K562 (cell line): ENCODE results near the gene ATIC. TPM values are rescaled to one million over a fixed set of nuclear protein-coding genes. Genes with fewer than 3 reads are reported as not detected.

Experiments used
- ATAC-seq: fragments of 200-7000 bp; cut with Tn5 transposase; 3 replicates; pipeline ENCODE4 v1.9.1; 2020; ENCODE audit warnings: moderate library complexity
- BruUV-seq: library from RNA; stranded (reverse); fragments of 400-500 nt; replicated peaks from 2 replicates; lab custom pipeline; 2021; lab: Mats Ljungman, UMichigan
- CTCF ChIA-PET: fragments of 300-600 bp; formaldehyde crosslinking; extraction: SDS; loops from one replicate; lab custom pipeline; 2021; ENCODE audit warnings: low intra/inter-chr PET ratio; lab: Yijun Ruan, JAX
- POLR2A ChIA-PET: fragments of 300-600, 350-650 bp; sonication (Branson Sonifier 250); formaldehyde crosslinking; extraction: SDS; loops from one replicate; lab custom pipeline; 2021; ENCODE audit warnings: antibody characterized with exemption, inconsistent platforms; lab: Yijun Ruan, JAX
- DNase-seq, 4 experiments: peaks; one replicate each; pipeline versions ENCODE4 v3.0.0 to v3.0.0-alpha.2; 2011 to 2018; ENCODE audit warnings: low spot score in 3 of 4, mixed read lengths in 3 of 4; ENCODE audit errors: extremely low read depth in 1 of 4
- FAIRE-seq: peaks from 2 replicates; lab custom pipeline; 2011; peaks lifted over from hg19 to GRCh38; lab: Jason Lieb, UNC
- H2AFZ ChIP-seq: 2 replicates; pipeline ENCODE4 v1.6.0; 2011; ENCODE audit warnings: low read depth, low read length, control low read depth, inconsistent platforms
- H3K27ac ChIP-seq: fragments of 200-600 bp; 3 replicates; pipeline ENCODE4 v1.8.0; 2011; ENCODE audit warnings: low read depth, mild to moderate bottlenecking, control low read depth, inconsistent platforms, low read length, moderate library complexity, mixed read lengths; ENCODE audit errors: extremely low read depth
- H3K27me3 ChIP-seq, 2 experiments: fragments of 300-600 bp in 1 of 2; 2 replicates in 1 of 2; 3 replicates in 1 of 2; pipeline versions ENCODE4 v1.6.0 to v1.8.0; 2011; ENCODE audit warnings: inconsistent platforms in 2 of 2, low read length in 2 of 2, mild to moderate bottlenecking in 1 of 2, mixed read lengths in 1 of 2, moderate library complexity in 1 of 2; ENCODE audit not compliant: control insufficient read depth in 2 of 2, insufficient read depth in 2 of 2
- H3K36me3 ChIP-seq: fragments of 300-600 bp; 3 replicates; pipeline ENCODE4 v1.8.0; 2011; ENCODE audit warnings: mild to moderate bottlenecking, low read length, inconsistent platforms; ENCODE audit not compliant: control insufficient read depth, insufficient read depth
- H3K4me1 ChIP-seq, 2 experiments: fragments of 200-600 bp in 1 of 2; replicated peaks in 1 of 2; 2 replicates in 1 of 2; 3 replicates in 1 of 2; pipeline versions ENCODE4 v1.5.1 to v1.8.0; 2011; ENCODE audit warnings: inconsistent platforms in 2 of 2, low read length in 2 of 2, mild to moderate bottlenecking in 1 of 2, mixed read lengths in 1 of 2, moderate library complexity in 1 of 2; ENCODE audit not compliant: control insufficient read depth in 2 of 2, insufficient read depth in 2 of 2
- H3K4me2 ChIP-seq: 2 replicates; pipeline ENCODE4 v1.6.1; 2011; ENCODE audit warnings: low read length, control low read depth, inconsistent platforms, mixed read lengths; ENCODE audit not compliant: insufficient read depth
- H3K4me3 ChIP-seq: fragments of 200-600 bp; sonication (generic), shearing (Covaris generic); 2 replicates; pipeline ENCODE4 v1.5.1; 2016; ENCODE audit warnings: control low read depth, inconsistent platforms
- H3K79me2 ChIP-seq: fragments of 200-600 bp; 3 replicates; pipeline ENCODE4 v1.8.0; 2011; ENCODE audit warnings: low read length, inconsistent platforms; ENCODE audit not compliant: control insufficient read depth, insufficient read depth
- H3K9ac ChIP-seq, 2 experiments: 2 replicates each; pipeline versions ENCODE4 v1.6.0 to v1.6.1; 2011; ENCODE audit warnings: low read depth in 2 of 2, low read length in 2 of 2, control low read depth in 1 of 2, inconsistent platforms in 1 of 2, mild to moderate bottlenecking in 1 of 2, mixed read lengths in 1 of 2; ENCODE audit not compliant: insufficient read depth in 1 of 2
- H3K9me1 ChIP-seq: one replicate; pipeline ENCODE4 v1.6.0; 2011; ENCODE audit warnings: inconsistent platforms, mild to moderate bottlenecking, low read length, moderate library complexity; ENCODE audit not compliant: control insufficient read depth, insufficient read depth
- H3K9me3 ChIP-seq: replicated peaks from 2 replicates; pipeline ENCODE4 v1.5.1; 2011; ENCODE audit warnings: low read depth, low read length, inconsistent platforms; ENCODE audit not compliant: control insufficient read depth, insufficient read depth
- H4K20me1 ChIP-seq: replicated peaks from 2 replicates; pipeline ENCODE4 v1.6.1; 2011; ENCODE audit warnings: low read length, inconsistent platforms, mixed read lengths; ENCODE audit not compliant: control insufficient read depth, insufficient read depth
- CBFA2T3 ChIP-seq: fragments of 450-650 bp; IDR thresholded peaks from 2 replicates; pipeline ENCODE4 v1.6.1; 2017
- CTBP1 ChIP-seq: fragments of 450-650 bp; IDR thresholded peaks from 2 replicates; pipeline ENCODE4 v1.6.1; 2016; ENCODE audit warnings: borderline replicate concordance
- EZH2 ChIP-seq: IDR thresholded peaks from 2 replicates; pipeline ENCODE4 v1.6.1; 2012; ENCODE audit warnings: low read depth, mild to moderate bottlenecking, inconsistent platforms, low read length, borderline replicate concordance
- MEIS2 ChIP-seq: fragments of 450-650 bp; IDR thresholded peaks from 2 replicates; pipeline ENCODE4 v1.6.1; 2014; ENCODE audit warnings: mild to moderate bottlenecking; ENCODE audit not compliant: partially characterized antibody
- OTX1 ChIP-seq: fragments of 450-650 bp; formaldehyde crosslinking; IDR thresholded peaks from 2 replicates; pipeline ENCODE4 v1.4.0; 2022; ENCODE audit warnings: mild to moderate bottlenecking
- PHF21A ChIP-seq: fragments of 450-650 bp; IDR thresholded peaks from 2 replicates; pipeline ENCODE4 v1.6.1; 2017; ENCODE audit warnings: low read depth, borderline replicate concordance
- U2AF2 ChIP-seq: fragments of 200-400 bp; formaldehyde crosslinking; optimal IDR thresholded peaks from 2 replicates; pipeline ENCODE3; 2017; ENCODE audit warnings: low read depth, mild to moderate bottlenecking, low read length
- ZEB2 ChIP-seq: fragments of 450-650 bp; IDR thresholded peaks from 2 replicates; pipeline ENCODE4 v1.6.1; 2016
- ZNF263 ChIP-seq: sonication (generic); formaldehyde crosslinking; IDR thresholded peaks from 2 replicates; pipeline ENCODE4 v1.8.0; 2022; ENCODE audit warnings: mild to moderate bottlenecking, missing genetic modification reagents, borderline replicate concordance
- WGBS: fragments of 100-300 bp; shearing (Covaris generic); methylation state at CpG from one replicate; pipeline ENCODE4 v1.1.6; 2016; ENCODE audit warnings: low coverage, mixed read lengths; ENCODE audit not compliant: insufficient coverage; ENCODE audit errors: missing lambda C conversion rate; 5-methylcytosine and 5-hydroxymethylcytosine counted together
- in situ Hi-C: fragments of 300-500 bp; cut with MboI; formaldehyde crosslinking; loops from 4 replicates; pipeline ENCODE4 v1.15.0; 2018; ENCODE audit warnings: inconsistent platforms, mixed read lengths
- intact Hi-C: fragments of 100-400 bp; cut with micrococcal nuclease; formaldehyde crosslinking; loops from 2 replicates; pipeline ENCODE4 v1.14.2; 2022
- polyA plus RNA-seq, 8 experiments: library from polyadenylated mRNA; depleted of rRNA in 4 of 8; stranded (reverse) in 5 of 8; unstranded in 3 of 8; fragments of >200 nt; fragmentation: Nextera tagmentation in 2 of 8; fragmentation: Illumina TruSeq in 1 of 8; extraction: Ambion mirVana in 2 of 8; extraction: Trizol in 1 of 8; gene quantifications; 2 replicates each; pipeline versions ENCODE4 v1.2.1 to v1.2.3, GENCODE V29; 2011 to 2014; ENCODE audit warnings: inconsistent platforms in 1 of 8, missing spikeins in 1 of 8
- total RNA-seq, 7 experiments: library from RNA; depleted of rRNA in 6 of 7; stranded (reverse); fragments of >200 nt in 6 of 7; fragmentation: Illumina TruSeq in 2 of 7; extraction: Trizol in 2 of 7; gene quantifications; 2 replicates each; pipeline versions ENCODE4 v1.2.1 to v1.2.3, GENCODE V29; 2011 to 2021; ENCODE audit warnings: low replicate concordance in 1 of 7
- TF ChIP-seq, protein P1 (sequence below), 2 experiments: fragments of 200-800 bp in 1 of 2; sonication (Bioruptor generic) in 1 of 2; sonication (generic) in 1 of 2; formaldehyde crosslinking in 1 of 2; IDR thresholded peaks in 1 of 2; conservative IDR thresholded peaks in 1 of 2; 2 replicates each; pipeline versions ENCODE4 v1.5.0 to v1.6.1; 2016 to 2020; ENCODE audit warnings: missing compliant biosample characterization in 1 of 2, missing genetic modification characterization in 1 of 2, missing genetic modification reagents in 1 of 2
- TF ChIP-seq, protein P2 (sequence below): sonication (generic); formaldehyde crosslinking; IDR thresholded peaks from 2 replicates; pipeline ENCODE4 v1.8.0; 2022; ENCODE audit warnings: mild to moderate bottlenecking, missing genetic modification reagents

ATIC gene
- total and polyA plus RNA-seq, 9 of the 15 experiments (the other 6 are each of a cell fraction or from before 2014, with no cell fraction given): 45.6 to 480 (median 212) TPM

DNA sequence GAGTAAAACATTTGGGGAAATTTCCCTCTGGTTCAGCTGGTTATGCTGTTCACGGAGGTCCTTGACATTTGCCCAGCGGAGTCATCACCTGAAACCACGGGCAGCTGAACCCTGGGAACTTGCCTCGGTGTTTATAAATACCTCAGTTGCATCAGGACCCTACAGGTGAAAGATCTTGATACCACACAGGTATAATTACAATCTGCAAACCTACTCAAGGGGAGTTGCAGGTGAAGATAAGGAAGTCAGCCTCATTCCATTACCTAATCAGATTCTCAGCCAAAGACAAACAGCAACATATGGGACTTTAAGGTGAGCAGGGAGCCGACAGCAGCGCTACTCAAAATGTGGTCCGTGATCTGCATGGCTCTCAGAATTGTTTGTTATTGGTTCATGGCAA, 37.0 kb upstream of the ATIC start:
- ATAC-seq (peak; percentile 35; the same call in 2 of the 3 replicates), DNase-seq (no peak), FAIRE-seq (no peak)
- ChIA-PET CTCF (no interaction called here), POLR2A (no interaction called here)
- Histone ChIP-seq H3K27me3 (no peaks in the 10 kb centered on the region), H3K4me1 (peaks cover 4 to 7% of the 10 kb centered on the region in 2 experiments; a peak in 3 of 5 replicates), H3K4me2 (peak overlapping the region; percentile 9; the same call in 1 of the 2 replicates), H3K36me3 (no peaks in the 10 kb centered on the region), H2AFZ (peak overlapping the region; percentile 68; the same call in 1 of the 2 replicates), H3K79me2 (no peaks in the 10 kb centered on the region), H3K4me3 (no peak overlapping the region), H3K9me3 (no peaks in the 10 kb centered on the region), H3K9me1 (no peaks in the 10 kb centered on the region), H3K9ac (no peak overlapping the region), H3K27ac (no peak overlapping the region), H4K20me1 (no peaks in the 10 kb centered on the region)
- WGBS: 19% methylated on average over 6 of the region's 7 CpGs
- intact Hi-C loops (no loop called here), in situ Hi-C loops (no loop called here)
- peak; percentile 91 for TF ChIP-seq ZEB2
- no peak for TF ChIP-seq ZNF263 (CRISPR knock-in tag)
- TF ChIP-seq EZH2: no peak
- TF ChIP-seq MEIS2: no peak
- TF ChIP-seq CBFA2T3: 0 out of 2 replicates have a peak, but pooled peaks have one; percentile 22
- TF ChIP-seq U2AF2: no peak
- no peak for TF ChIP-seq PHF21A
- TF ChIP-seq, protein P1, sequence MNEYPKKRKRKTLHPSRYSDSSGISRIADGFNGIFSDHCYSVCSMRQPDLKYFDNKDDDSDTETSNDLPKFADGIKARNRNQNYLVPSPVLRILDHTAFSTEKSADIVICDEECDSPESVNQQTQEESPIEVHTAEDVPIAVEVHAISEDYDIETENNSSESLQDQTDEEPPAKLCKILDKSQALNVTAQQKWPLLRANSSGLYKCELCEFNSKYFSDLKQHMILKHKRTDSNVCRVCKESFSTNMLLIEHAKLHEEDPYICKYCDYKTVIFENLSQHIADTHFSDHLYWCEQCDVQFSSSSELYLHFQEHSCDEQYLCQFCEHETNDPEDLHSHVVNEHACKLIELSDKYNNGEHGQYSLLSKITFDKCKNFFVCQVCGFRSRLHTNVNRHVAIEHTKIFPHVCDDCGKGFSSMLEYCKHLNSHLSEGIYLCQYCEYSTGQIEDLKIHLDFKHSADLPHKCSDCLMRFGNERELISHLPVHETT (CRISPR knock-in tag; conservative IDR thresholded peaks at IDR 0.05 in 1 of 2, IDR thresholded peaks at IDR 0.05 in 1 of 2): no peak
- TF ChIP-seq CTBP1: 0 out of 2 replicates have a peak, but pooled peaks have one; percentile 23
- TF ChIP-seq, protein P2, sequence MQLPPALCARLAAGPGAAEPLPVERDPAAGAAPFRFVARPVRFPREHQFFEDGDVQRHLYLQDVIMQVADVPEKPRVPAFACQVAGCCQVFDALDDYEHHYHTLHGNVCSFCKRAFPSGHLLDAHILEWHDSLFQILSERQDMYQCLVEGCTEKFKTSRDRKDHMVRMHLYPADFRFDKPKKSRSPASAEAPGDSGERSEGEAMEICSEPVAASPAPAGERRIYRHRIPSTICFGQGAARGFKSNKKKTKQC: no peak
- no peak for TF ChIP-seq OTX1 (CRISPR knock-in tag)
- no TSS peak for BruUV-seq
